Choroid plexus epithelial cell (primary cell): ENCODE data around the gene THBS2.

ENCODE experiments used
- DNase-seq: peaks from one replicate; pipeline ENCODE4 v3.0.0-alpha.2; 2010; ENCODE audit warnings: low read depth
- H3K4me3 ChIP-seq: 2 replicates; pipeline ENCODE4 v1.5.1; 2011; ENCODE audit warnings: low read depth, mild to moderate bottlenecking, control low read depth, low read length, moderate library complexity
- TF ChIP-seq, protein P1 (sequence below): conservative IDR thresholded peaks from 2 replicates; pipeline ENCODE4 v1.5.1; 2011; ENCODE audit warnings: low read depth, mild to moderate bottlenecking, control low read depth, inconsistent platforms, low read length, moderate library complexity

The THBS2 gene

DNA sequence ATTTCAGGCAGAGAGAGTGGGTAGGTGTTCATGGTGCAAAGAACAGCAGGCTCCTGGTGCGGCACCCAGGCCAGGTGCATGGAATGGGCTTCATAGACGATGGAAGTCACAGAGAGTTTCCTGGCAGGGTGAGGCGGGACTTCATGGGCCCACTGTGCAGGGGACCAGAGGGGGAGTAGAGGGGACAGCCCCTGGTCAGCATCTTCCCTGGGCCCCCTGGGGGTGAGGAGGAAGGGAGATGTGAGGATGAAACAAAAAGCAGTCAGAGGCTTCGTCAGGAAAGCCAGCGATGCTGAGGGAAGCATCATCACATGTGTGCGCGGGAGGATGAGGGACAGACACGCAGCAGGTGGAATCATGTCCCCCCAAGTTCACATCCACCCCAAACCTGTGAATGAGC lies 2.4 kb upstream of the THBS2 start:
- TF ChIP-seq, protein P1, sequence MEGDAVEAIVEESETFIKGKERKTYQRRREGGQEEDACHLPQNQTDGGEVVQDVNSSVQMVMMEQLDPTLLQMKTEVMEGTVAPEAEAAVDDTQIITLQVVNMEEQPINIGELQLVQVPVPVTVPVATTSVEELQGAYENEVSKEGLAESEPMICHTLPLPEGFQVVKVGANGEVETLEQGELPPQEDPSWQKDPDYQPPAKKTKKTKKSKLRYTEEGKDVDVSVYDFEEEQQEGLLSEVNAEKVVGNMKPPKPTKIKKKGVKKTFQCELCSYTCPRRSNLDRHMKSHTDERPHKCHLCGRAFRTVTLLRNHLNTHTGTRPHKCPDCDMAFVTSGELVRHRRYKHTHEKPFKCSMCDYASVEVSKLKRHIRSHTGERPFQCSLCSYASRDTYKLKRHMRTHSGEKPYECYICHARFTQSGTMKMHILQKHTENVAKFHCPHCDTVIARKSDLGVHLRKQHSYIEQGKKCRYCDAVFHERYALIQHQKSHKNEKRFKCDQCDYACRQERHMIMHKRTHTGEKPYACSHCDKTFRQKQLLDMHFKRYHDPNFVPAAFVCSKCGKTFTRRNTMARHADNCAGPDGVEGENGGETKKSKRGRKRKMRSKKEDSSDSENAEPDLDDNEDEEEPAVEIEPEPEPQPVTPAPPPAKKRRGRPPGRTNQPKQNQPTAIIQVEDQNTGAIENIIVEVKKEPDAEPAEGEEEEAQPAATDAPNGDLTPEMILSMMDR: no peak
- H3K4me3 ChIP-seq: no peak overlapping the region
- DNase-seq: no peak

DNA sequence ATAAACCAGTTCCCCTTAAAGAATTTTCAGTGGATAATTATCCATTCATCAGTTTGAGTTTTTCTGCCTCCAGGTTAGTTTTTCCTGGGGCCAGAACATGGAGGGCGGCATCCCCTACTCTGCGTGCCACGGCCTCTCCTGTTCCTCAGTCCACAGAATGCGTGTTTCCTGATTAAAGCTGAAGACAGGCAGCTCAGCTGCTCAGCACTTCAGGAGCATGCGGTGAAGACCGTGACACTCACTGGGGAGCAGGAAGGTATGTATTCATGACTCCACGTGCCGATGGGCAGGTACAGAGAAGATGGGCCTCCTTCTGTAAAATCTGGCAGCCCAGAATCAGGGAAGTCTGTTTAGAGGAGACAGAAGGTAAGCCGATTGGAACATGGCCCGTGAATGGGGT lies 2.0 kb upstream of the THBS2 start:
- TF ChIP-seq, protein P1: no peak
- no peak overlapping the region for H3K4me3 ChIP-seq
- DNase-seq: no peak

DNA sequence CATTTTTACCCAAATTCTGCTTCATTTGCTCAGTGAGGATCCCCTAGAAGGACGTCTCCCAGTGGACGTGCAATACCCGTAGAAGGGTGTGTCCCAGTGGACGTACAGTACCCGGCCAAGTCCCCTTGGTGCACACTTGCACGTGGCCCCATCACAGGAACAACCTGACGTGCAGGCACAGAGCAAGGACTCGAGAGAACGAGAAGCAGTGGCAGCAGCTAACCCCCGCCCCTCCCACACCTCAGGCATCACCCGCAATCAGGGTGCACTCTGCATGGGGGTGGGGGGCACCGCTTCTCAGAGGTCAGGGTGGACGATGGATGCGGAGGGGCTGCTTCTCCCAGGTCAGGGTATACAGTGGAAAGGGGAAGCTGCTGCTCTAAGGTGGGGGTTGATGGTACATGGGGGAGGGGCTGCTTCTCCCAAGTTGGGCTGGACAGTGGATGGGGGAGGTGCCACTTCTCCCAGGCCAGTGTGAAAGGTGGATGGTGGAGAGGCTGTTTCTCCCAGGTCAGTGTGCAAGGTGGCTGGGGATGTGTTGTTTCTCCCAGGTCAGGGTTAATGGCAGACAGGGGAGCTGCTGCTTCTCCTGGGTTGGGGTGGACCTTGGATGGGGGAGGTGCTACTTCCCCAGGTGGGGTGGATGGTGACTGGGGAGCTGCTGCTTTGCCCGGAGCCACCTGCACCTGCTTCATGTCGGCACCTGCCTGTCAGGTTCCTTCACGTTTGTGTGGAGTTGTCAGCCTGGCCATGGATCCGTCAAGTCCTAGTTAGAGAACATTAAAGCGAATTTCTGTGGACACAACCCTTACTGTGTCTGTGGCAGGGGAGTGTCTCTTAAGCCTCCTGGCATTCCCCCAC lies 1.0 kb upstream of the THBS2 start:
- no peak for DNase-seq
- TF ChIP-seq, protein P1: no peak
- no peak overlapping the region for H3K4me3 ChIP-seq

DNA sequence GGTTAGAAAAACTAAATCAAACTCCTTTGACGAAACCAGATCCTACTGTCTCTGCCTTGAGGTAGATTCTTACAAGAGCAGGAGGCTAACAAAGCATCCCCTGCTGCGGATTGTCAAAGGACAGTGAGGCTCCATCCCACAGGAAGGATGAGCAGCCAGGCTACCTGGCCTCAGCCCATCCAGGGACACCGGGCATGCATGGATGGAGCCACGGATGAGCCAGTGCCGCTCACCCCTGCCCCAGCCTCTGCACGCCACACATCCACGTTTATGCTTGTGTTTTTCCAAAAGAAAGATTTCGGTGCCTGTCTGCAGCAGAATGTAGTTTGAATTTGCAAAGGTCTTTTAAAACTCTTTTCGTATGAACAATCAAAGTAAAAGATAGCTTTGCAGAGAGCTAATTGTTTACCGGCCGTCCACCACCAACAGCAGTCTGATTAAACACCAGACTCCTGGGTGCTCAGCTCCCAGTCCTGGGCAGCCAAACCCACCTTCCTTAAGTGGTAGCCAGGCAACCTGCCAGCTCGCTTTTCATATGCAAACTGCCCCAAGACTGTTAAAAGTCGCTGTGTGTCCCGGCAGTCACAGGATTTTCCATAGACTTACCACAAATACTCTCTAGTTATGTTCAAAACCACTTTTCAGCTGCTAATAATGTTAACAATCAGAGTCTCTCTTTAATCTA lies 999 bp downstream of the THBS2 start:
- DNase-seq: no peak
- TF ChIP-seq, protein P1: no peak
- peak overlapping the region; percentile 73 for H3K4me3 ChIP-seq

DNA sequence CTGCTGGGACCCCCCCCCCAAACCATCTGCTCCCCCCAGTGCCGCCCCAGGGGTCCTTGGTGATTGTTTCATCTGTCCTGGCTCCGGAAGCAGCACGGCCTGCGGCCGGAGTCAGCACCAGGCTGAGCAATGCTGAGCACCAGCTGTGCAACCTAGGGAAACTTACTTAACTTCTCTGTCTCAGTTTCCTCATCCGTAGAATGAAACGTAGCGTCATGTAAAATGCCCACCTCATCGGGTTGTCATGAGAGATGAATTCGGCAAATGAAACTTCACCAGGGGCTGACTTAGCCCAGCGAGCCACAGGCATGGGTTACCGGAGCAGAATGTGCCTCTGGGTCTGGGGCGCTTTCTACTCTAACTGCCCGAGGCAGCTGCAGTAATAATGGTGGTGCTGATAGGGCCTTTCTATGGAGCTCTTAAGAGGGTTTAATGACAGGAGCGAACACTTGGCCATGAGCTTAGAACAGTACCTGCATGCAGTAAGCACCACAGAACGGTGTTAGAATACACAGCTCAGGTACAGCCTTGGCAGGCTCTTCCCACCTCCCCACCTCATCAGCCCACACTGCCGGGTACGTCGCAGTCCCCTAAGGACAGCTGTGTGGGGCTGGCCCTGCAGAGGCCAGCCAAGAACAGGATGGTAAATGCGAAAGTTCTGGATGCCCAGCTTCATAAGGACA lies 1.7 kb downstream of the THBS2 start:
- H3K4me3 ChIP-seq: peak overlapping the region; percentile 73
- TF ChIP-seq, protein P1: no peak
- no peak for DNase-seq

DNA sequence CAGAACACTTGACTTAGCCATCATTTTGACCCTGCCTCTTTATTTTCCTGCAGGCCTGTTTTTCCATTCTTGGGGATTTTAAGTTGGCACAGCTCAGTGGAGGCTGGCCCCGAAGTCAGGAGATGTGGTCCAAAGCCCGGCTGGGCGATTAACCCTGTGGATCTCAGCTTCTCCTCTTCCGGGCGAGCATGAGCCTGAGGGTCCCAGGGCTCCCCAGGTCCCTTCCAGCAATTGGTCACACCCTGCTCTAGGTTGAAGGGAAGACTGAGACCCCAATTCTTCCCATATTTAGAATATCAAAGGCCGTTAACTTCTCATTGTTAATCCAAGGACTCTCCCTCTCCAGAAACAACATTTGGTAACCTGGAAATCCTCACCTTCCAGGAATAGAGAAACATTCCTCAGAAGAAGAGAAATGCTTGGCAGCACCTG lies 2.3 kb downstream of the THBS2 start:
- H3K4me3 ChIP-seq: peak overlapping the region; percentile 73
- TF ChIP-seq, protein P1: no peak
- no peak for DNase-seq
